Immature natural killer cell (primary cell): ENCODE data around the gene LATS2. TPM values are rescaled to one million over a fixed set of nuclear protein-coding genes. Genes with fewer than 3 reads are reported as not detected.

ENCODE experiments used
- DNase-seq, 3 donors: peaks; one replicate each; pipeline ENCODE4 v3.0.0; 2022; ENCODE audit warnings: mixed read lengths in 1 of 3
- H3K27ac Mint-ChIP-seq, 6 donors: one replicate each; pipeline ENCODE4 v1.8.0; 2020; ENCODE audit warnings: mixed read lengths in 6 of 6, mild to moderate bottlenecking in 5 of 6, inconsistent platforms in 4 of 6, moderate library complexity in 3 of 6
- H3K27me3 Mint-ChIP-seq, 3 donors: one replicate each; pipeline ENCODE4 v1.8.0; 2020 to 2021; ENCODE audit warnings: low read depth in 3 of 3, mild to moderate bottlenecking in 3 of 3, mixed read lengths in 3 of 3, moderate library complexity in 3 of 3, inconsistent platforms in 1 of 3
- H3K36me3 Mint-ChIP-seq, 3 donors: one replicate each; pipeline ENCODE4 v1.8.0; 2020; ENCODE audit warnings: mixed read lengths in 3 of 3, inconsistent platforms in 2 of 3, mild to moderate bottlenecking in 2 of 3
- H3K4me1 Mint-ChIP-seq, 2 donors: one replicate each; pipeline ENCODE4 v1.8.0; 2020; ENCODE audit warnings: inconsistent platforms in 2 of 2, mild to moderate bottlenecking in 2 of 2, mixed read lengths in 2 of 2, moderate library complexity in 1 of 2
- H3K4me3 Mint-ChIP-seq, 5 donors: one replicate each; pipeline ENCODE4 v1.8.0; 2020; ENCODE audit warnings: mild to moderate bottlenecking in 5 of 5, mixed read lengths in 5 of 5, inconsistent platforms in 3 of 5, moderate library complexity in 3 of 5
- H3K9me3 Mint-ChIP-seq, 6 donors: one replicate each; pipeline ENCODE4 v1.8.0; 2020; ENCODE audit warnings: mild to moderate bottlenecking in 6 of 6, mixed read lengths in 6 of 6, inconsistent platforms in 4 of 6, moderate library complexity in 3 of 6
- polyA plus RNA-seq, 3 donors: library from polyadenylated mRNA; unstranded; fragments of 300-500 nt; fragmentation: Illumina TruSeq; gene quantifications; one replicate each; pipeline ENCODE4 v1.2.3, GENCODE V29; 2021

Gene LATS2
- polyA plus RNA-seq, 3 donors from 2014 or later, result 0.59 to 1.8 (median 1.3) TPM

GRCh38 chr13:20924758-20925394 lies 136.5 kb downstream of the LATS2 start:
- H3K27me3 Mint-ChIP-seq, result peaks cover 4 to 10% (median 7%) of the 10 kb centered on the region in 3 donors
- no peaks in the 10 kb centered on the region for H3K9me3 Mint-ChIP-seq
- H3K36me3 Mint-ChIP-seq, result no peaks in the 10 kb centered on the region
- peak; percentile 49 to 60 (median 58) for DNase-seq
- H3K4me1 Mint-ChIP-seq, result no peaks in the 10 kb centered on the region
- H3K4me3 Mint-ChIP-seq, result no peak overlapping the region
- H3K27ac Mint-ChIP-seq, result no peak overlapping the region

GRCh38 chr13:20923272-20923671 lies 138.1 kb downstream of the LATS2 start:
- Mint-ChIP-seq H3K4me1 (no peaks in the 10 kb centered on the region), H3K4me3 (no peak overlapping the region), H3K27ac (no peak overlapping the region), H3K36me3 (no peaks in the 10 kb centered on the region), H3K9me3 (no peaks in the 10 kb centered on the region), H3K27me3 (peaks cover 5 to 8% (median 7%) of the 10 kb centered on the region in 3 donors)
- DNase-seq, result no peak

Other genes starting within 250 kb of the LATS2 start
- gene XPO4, start 158.8 kb downstream of the LATS2 start, polyA plus RNA-seq, result 1 to 10 TPM; 1.8 to 3.6 (median 2.9) TPM
- gene SAP18, start 78.5 kb upstream of the LATS2 start, polyA plus RNA-seq, result 100 to 1,000 TPM; 262 to 427 (median 316) TPM
- gene SKA3, start 115.0 kb upstream of the LATS2 start, polyA plus RNA-seq, result under 1 TPM in 2 of 3 donors, not detected in 1; 0.75 to 0.99 TPM
- 10 to 100 TPM; 30.4 to 50.7 (median 44.3) TPM for gene MRPL57, start 115.1 kb upstream of the LATS2 start, polyA plus RNA-seq